NB4 (cell line): Measurements from ENCODE around the gene AGPAT3.

Experiments used
- DNase-seq: peaks from one replicate; pipeline ENCODE4 v3.0.0; 2010; ENCODE audit warnings: low read depth
- H3K4me3 ChIP-seq: one replicate; pipeline ENCODE4 v1.5.1; 2011; ENCODE audit warnings: mild to moderate bottlenecking, low read depth, low read length, moderate library complexity
- CTCF ChIP-seq: IDR thresholded peaks from one replicate; pipeline ENCODE4 v1.5.1; 2012; ENCODE audit warnings: low read depth, low read length
- MAX ChIP-seq: IDR thresholded peaks from 2 replicates; pipeline ENCODE4 v1.6.1; 2011; ENCODE audit warnings: low read depth, low read length
- MYC ChIP-seq: IDR thresholded peaks from 2 replicates; pipeline ENCODE4 v1.6.1; 2011; ENCODE audit warnings: low read depth, low read length
- POLR2A ChIP-seq: IDR thresholded peaks from 2 replicates; pipeline ENCODE4 v1.6.1; 2011; ENCODE audit warnings: mild to moderate bottlenecking; ENCODE audit not compliant: insufficient read length; ENCODE audit errors: extremely low read depth

The AGPAT3 gene

GRCh38 chr21:43988016-43988415 is 123.0 kb downstream of the AGPAT3 start:
- no peak overlapping the region for H3K4me3 ChIP-seq
- TF ChIP-seq CTCF, result no peak
- TF ChIP-seq MAX, result no peak
- DNase-seq, result no peak

DNA sequence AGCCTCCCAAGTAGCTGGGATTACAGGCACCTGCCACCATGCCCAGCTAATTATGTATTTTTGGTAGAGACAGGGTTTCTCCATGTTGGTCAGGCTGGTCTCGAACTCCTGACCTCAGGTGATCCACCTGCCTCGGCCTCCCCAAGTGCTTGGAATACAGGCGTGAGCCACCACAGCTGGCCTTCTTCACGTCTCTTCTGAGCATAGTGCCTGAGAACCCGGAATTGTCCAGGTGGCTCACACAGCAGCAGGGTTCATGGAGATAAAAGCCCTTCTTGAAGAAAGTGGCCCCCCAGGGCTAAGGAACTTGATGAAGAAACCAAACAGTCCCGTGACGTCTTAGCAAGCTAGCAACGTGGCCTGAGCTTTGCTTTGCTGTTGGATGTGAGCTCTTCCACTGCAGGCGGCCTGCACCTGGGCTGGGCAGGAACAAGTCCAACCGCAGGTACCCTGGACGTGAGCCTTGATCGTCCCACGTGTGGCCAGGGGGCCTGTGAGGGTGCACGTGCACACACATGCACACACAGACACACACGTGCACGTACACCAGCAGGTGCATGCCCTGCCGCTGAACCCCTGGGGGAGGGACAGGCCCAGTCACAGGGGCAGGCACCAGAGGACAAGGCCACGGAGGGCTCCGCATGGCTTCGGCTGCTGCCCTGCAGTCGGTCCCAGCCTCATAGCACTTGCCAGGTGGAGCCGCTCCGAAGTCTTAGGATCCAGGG is 123.6 kb downstream of the AGPAT3 start:
- TF ChIP-seq MAX (no peak), CTCF (no peak), MYC (no peak), POLR2A (no peak)
- no peak for DNase-seq

GRCh38 chr21:43989401-43989800 is 124.4 kb downstream of the AGPAT3 start:
- no peak for DNase-seq
- TF ChIP-seq CTCF (no peak), MAX (no peak), MYC (no peak), POLR2A (no peak)
- H3K4me3 ChIP-seq, result no peak overlapping the region

More for the DNA sequence above, 123.6 kb downstream of the AGPAT3 start:
- H3K4me3 ChIP-seq, result no peak overlapping the region

DNA sequence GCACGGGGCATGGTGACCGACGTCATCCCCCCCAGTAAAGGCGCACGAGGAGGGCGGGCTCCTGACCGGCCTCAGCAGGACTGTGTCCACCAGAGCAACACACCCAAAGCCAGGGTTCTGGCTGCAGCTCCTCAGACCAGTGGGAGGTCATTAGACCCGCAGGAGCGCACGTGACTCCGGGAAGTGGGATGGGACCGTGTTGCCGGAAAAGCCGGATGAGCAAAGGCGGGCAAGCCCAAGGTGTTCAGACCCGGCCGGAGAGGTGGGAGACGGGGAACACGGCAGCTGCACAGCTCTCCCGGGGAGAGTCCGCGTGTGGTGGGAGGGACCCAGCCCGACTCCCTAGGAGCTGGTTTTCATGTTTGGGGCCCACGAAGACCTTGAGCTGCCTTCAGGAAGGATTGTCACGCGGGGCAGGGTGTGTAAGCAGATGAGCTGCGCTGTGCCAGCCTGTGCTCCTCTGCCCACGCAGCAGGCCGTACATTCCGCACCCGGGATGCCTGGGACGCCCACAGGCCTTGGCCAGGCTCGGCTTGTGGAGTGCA is 126.5 kb downstream of the AGPAT3 start:
- no peak for DNase-seq
- H3K4me3 ChIP-seq, result no peak overlapping the region
- no peak for TF ChIP-seq POLR2A
- TF ChIP-seq MYC, result no peak
- no peak for TF ChIP-seq MAX
- no peak for TF ChIP-seq CTCF

DNA sequence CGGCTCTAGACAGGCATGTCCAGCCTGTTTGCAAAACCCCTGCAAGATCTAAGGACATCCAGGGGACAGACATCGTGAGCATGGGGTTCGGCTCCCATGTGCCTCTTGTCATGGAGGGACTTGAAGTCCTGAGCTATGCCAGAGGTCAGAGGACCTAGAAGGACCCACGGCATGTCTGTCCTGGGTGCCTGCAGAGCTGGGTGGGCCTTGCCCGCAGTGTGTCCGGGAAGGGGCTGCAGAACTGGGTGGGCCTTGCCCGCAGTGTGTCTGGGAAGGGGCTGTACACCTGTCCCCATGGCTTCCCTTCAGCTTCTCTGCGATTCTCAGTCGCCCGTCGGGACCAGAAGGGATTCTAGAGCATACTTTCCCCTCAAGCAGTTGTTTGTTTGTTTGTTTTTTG is 127.1 kb downstream of the AGPAT3 start:
- TF ChIP-seq CTCF (no peak), POLR2A (no peak), MAX (no peak), MYC (no peak)
- no peak overlapping the region for H3K4me3 ChIP-seq
- no peak for DNase-seq
